Activated CD8-positive, alpha-beta memory T cell treated with anti-CD3 and anti-CD28 coated beads for 1 hour (primary cell): ENCODE data around the gene HSPA12B.
"Not testable (repeated sequence)": the region's sequence is repeated elsewhere in the genome, so short reads cannot be mapped to it uniquely, and the experiment has no call there.

Source experiments
- DNase-seq, 2 donors: peaks; one replicate each; pipeline ENCODE4 v3.0.0-alpha.2; 2020; ENCODE audit warnings: low read depth in 1 of 2; ENCODE audit errors: extremely low read depth in 1 of 2

HSPA12B gene

GRCh38 chr20:3785240-3786125 lies 53.0 kb downstream of the HSPA12B start:
- no peak for DNase-seq

GRCh38 chr20:3786126-3786484 lies 53.6 kb downstream of the HSPA12B start:
- DNase-seq = peak in 1 of 2 donors; percentile 19

- peak in 1 of 2 donors; percentile 88 for DNase-seq
These were observed 54.3 kb downstream of the HSPA12B start, which contains the start of gene CENPB for GRCh38 chr20:3786665-3787323. CENPB (minus strand) TSS chr20:3786740; CDS start chr20:3786483, 257 bp downstream.

GRCh38 chr20:3787324-3788014 lies 55.0 kb downstream of the HSPA12B start:
- no peak for DNase-seq

- no peak for DNase-seq
These were observed 56.2 kb downstream of the HSPA12B start for GRCh38 chr20:3788685-3789155.

- not testable (repeated sequence) for DNase-seq
These were observed 56.7 kb downstream of the HSPA12B start for GRCh38 chr20:3789201-3789600.

GRCh38 chr20:3794168-3794567 lies 61.7 kb downstream of the HSPA12B start:
- not testable (repeated sequence) for DNase-seq

GRCh38 chr20:3794701-3795420 lies 62.4 kb downstream of the HSPA12B start:
- DNase-seq = no peak

- peak; percentile 73 to 87 for DNase-seq
These were observed 63.3 kb downstream of the HSPA12B start, which contains the start of gene CDC25B for GRCh38 chr20:3795511-3796468. CDC25B (plus strand) TSS chr20:3796310; CDS start chr20:3796532, 222 bp downstream.

GRCh38 chr20:3796477-3797225 lies 64.2 kb downstream of the HSPA12B start:
- DNase-seq = no peak

GRCh38 chr20:3797226-3797545 lies 64.7 kb downstream of the HSPA12B start:
- DNase-seq = no peak

GRCh38 chr20:3797592-3798372 lies 65.3 kb downstream of the HSPA12B start:
- no peak for DNase-seq

GRCh38 chr20:3798373-3798768 lies 65.9 kb downstream of the HSPA12B start:
- DNase-seq = no peak

- DNase-seq = no peak
These were observed 66.4 kb downstream of the HSPA12B start for GRCh38 chr20:3798908-3799248.

- DNase-seq = no peak
These were observed 67.9 kb downstream of the HSPA12B start for GRCh38 chr20:3800256-3800877.

- no peak for DNase-seq
These were observed 68.4 kb downstream of the HSPA12B start for GRCh38 chr20:3800878-3801260.

- DNase-seq = no peak
These were observed 68.8 kb downstream of the HSPA12B start for GRCh38 chr20:3801299-3801698.

- DNase-seq = no peak
These were observed 69.4 kb downstream of the HSPA12B start for GRCh38 chr20:3801846-3802245.
